ENCODE data around the gene POU2F3.

The POU2F3 gene

DNA sequence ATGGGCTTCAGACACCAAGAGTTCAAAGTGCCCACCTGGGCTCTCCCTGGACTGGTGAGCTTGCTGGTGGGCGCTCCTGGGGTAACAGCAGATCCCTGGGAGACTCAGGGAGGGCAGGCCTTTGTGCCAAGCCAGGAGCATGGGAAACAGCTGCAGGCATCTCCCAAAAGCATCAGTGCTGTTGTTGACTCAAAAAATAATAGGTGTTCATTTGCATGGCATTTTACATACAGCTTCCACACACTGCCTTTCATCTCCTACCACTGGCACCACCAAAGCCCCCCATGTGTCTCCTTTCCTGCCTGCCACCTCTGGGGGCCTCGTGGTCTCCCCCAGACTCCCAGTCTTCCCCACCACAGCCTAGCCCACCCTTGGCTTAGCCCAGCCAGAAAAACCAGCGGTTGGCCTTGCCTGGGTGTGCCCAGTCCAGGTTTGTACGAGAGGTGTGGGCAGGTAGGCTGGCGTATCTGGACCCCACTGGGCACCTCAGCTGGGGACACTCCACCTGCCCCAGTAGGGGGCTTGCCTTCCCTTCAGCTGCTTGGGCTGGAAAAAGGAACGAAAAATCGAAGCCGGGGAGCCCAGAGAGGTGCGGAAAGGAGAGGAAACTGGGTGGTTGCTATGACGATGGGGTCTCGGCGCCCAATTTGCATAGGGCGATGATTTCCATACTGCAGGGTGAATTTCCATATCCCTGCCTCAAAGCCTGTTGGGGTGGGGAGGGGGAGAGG, 15.0 kb downstream of the POU2F3 start:
- H3K4me1 ChIP-seq (ENCODE audit: control insufficient read depth in 1 of 2, insufficient read depth in 1 of 2, low read depth in 1 of 2, low read length in 1 of 2) = no peaks in the 10 kb centered on the region
- peaks cover 85% of the 10 kb centered on the region for H3K27me3 ChIP-seq
- H3K4me3 ChIP-seq (ENCODE audit: low read depth in 1 of 2, low read length in 1 of 2) = no peak overlapping the region
- no peak overlapping the region for H3K27ac ChIP-seq
- TF ChIP-seq CTCF (IDR thresholded peaks at IDR 0.05) = no peak
- no peaks in the 10 kb centered on the region for H3K36me3 ChIP-seq
- H3K9me3 ChIP-seq = no peaks in the 10 kb centered on the region

DNA sequence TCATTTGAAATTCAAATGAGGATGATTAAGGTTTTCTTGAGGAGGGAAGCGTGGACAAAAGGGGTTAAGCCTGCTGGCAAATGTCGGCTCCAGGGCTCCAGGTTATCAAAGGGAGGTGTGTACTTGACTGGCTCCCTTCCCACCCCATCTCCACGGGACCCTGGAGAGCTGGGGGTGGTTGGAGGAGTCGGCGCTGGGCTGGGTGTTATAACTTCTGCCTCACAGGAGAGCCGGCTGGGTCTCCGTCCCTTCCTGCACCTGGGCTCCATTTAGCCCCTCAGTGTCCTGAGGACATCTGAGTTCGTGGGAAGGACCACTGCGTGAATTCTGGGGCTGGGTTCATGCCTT, 15.6 kb downstream of the POU2F3 start:
- Histone ChIP-seq H3K36me3 (no peaks in the 10 kb centered on the region), H3K4me1 (ENCODE audit: control insufficient read depth in 1 of 2, insufficient read depth in 1 of 2, low read depth in 1 of 2, low read length in 1 of 2) (no peaks in the 10 kb centered on the region), H3K27ac (no peak overlapping the region), H3K27me3 (peaks cover 82% of the 10 kb centered on the region), H3K4me3 (ENCODE audit: low read depth in 1 of 2, low read length in 1 of 2) (no peak overlapping the region), H3K9me3 (no peaks in the 10 kb centered on the region)
- TF ChIP-seq CTCF (IDR thresholded peaks at IDR 0.05) = no peak

DNA sequence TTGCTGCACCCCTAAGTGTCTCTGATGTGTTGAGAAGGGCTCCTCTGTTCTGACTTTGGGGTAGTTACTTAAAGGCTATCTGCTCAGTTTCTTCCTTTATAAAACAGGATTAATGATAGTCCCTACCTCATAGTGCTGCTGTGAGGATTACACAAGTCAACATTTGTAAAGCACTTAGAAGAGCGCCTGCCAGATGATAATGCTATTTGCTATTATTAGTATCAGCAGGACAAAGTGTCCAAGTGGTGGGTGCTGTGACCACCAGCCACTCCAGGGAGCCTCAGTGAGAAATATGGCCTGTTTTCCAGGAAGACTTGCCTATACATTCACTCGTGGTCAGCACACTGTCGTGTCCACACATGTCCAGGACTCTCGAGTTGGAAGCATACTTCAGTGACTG, 16.2 kb downstream of the POU2F3 start:
- no peak for TF ChIP-seq CTCF (IDR thresholded peaks at IDR 0.05)
- no peaks in the 10 kb centered on the region for H3K9me3 ChIP-seq
- no peak overlapping the region for H3K4me3 ChIP-seq (ENCODE audit: low read depth in 1 of 2, low read length in 1 of 2)
- H3K4me1 ChIP-seq (ENCODE audit: control insufficient read depth in 1 of 2, insufficient read depth in 1 of 2, low read depth in 1 of 2, low read length in 1 of 2) = no peaks in the 10 kb centered on the region
- H3K27me3 ChIP-seq = peaks cover 79% of the 10 kb centered on the region
- no peak overlapping the region for H3K27ac ChIP-seq
- no peaks in the 10 kb centered on the region for H3K36me3 ChIP-seq

GRCh38 chr11:120256779-120257178, 16.8 kb downstream of the POU2F3 start:
- no peaks in the 10 kb centered on the region for H3K9me3 ChIP-seq
- no peak overlapping the region for H3K27ac ChIP-seq
- H3K27me3 ChIP-seq = peaks cover 84% of the 10 kb centered on the region
- no peak for TF ChIP-seq CTCF (IDR thresholded peaks at IDR 0.05)
- no peak overlapping the region for H3K4me3 ChIP-seq (ENCODE audit: low read depth in 1 of 2, low read length in 1 of 2)
- H3K4me1 ChIP-seq (ENCODE audit: control insufficient read depth in 1 of 2, insufficient read depth in 1 of 2, low read depth in 1 of 2, low read length in 1 of 2) = no peaks in the 10 kb centered on the region
- no peaks in the 10 kb centered on the region for H3K36me3 ChIP-seq

DNA sequence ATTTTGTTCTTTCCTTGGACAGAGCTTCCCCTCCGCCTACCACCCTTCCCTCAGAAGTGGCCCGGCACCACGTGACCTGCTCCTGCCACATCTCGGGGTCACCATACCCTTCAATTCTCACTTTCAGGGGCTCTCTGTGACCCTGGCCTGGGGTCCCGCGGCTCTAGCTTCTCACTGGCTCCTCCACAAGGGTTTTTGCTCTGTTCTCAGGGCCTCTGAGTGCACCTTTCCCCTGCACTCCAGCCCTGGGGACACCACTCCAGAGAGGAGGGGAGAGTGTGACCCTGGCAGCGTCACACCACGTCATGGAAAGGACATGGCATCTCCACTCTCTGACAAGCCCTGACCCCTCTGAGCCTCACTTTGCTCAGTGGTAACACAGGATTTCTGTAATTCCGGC, 17.4 kb downstream of the POU2F3 start:
- no peaks in the 10 kb centered on the region for H3K9me3 ChIP-seq
- peaks cover 84% of the 10 kb centered on the region for H3K27me3 ChIP-seq
- no peak for TF ChIP-seq CTCF (IDR thresholded peaks at IDR 0.05)
- H3K4me1 ChIP-seq (ENCODE audit: control insufficient read depth in 1 of 2, insufficient read depth in 1 of 2, low read depth in 1 of 2, low read length in 1 of 2) = no peaks in the 10 kb centered on the region
- no peaks in the 10 kb centered on the region for H3K36me3 ChIP-seq
- H3K4me3 ChIP-seq (ENCODE audit: low read depth in 1 of 2, low read length in 1 of 2) = no peak overlapping the region
- H3K27ac ChIP-seq = no peak overlapping the region

All from neutrophil (primary cell).